Gastrocnemius medialis (tissue), 4 donors: Measurements from ENCODE around the gene RTKN2. TPM values are rescaled to one million over a fixed set of nuclear protein-coding genes. Genes with fewer than 3 reads are reported as not detected.

ENCODE experiments used
- ATAC-seq, 2 donors: fragments of 150-250 bp; one replicate each; pipeline ENCODE4 v1.9.1; 2016
- DNase-seq, 2 donors: peaks; one replicate each; pipeline ENCODE4 v3.0.0-alpha.2; 2019
- H3K27ac ChIP-seq, 4 donors: fragments of 200-600 bp; sonication (generic); 1 replicate in 1 of 4; 2 replicates in 3 of 4; pipeline ENCODE4 v1.5.1; 2016 to 2018; ENCODE audit warnings: mild to moderate bottlenecking in 2 of 4, moderate library complexity in 1 of 4
- H3K27me3 ChIP-seq, 3 donors: fragments of 200-600 bp; sonication (generic) in 2 of 3; 1 replicate in 1 of 3; 2 replicates in 2 of 3; pipeline versions ENCODE4 v1.5.1 to v1.6.0; 2016 to 2019; ENCODE audit warnings: mild to moderate bottlenecking in 1 of 3, moderate library complexity in 1 of 3
- H3K36me3 ChIP-seq, 2 donors: fragments of 200-600 bp; sonication (generic) in 1 of 2; one replicate each; pipeline ENCODE4 v1.5.1; 2017 to 2018
- H3K4me1 ChIP-seq, 2 donors: fragments of 200-600 bp; sonication (generic) in 1 of 2; one replicate each; pipeline ENCODE4 v1.5.1; 2016 to 2017; ENCODE audit warnings: mild to moderate bottlenecking in 2 of 2
- H3K4me3 ChIP-seq, 4 donors: fragments of 200-600 bp; sonication (generic) in 3 of 4; 1 replicate in 1 of 4; 2 replicates in 3 of 4; pipeline ENCODE4 v1.5.1; 2016 to 2019; ENCODE audit warnings: mild to moderate bottlenecking in 2 of 4
- H3K9me3 ChIP-seq, 3 donors: fragments of 200-600 bp; sonication (generic) in 2 of 3; 1 replicate in 1 of 3; 2 replicates in 2 of 3; pipeline ENCODE4 v1.5.1; 2016 to 2019
- CTCF ChIP-seq, 5 experiments: fragments of 450-650 bp in 3 of 5; fragments of 200-600 bp in 2 of 5; sonication (generic) in 2 of 5; IDR thresholded peaks in 4 of 5; conservative IDR thresholded peaks in 1 of 5; 1 replicate in 4 of 5; 2 replicates in 1 of 5; pipeline ENCODE4 v1.5.1; 2016 to 2019; ENCODE audit warnings: antibody characterized with exemption in 5 of 5, mild to moderate bottlenecking in 3 of 5, moderate library complexity in 3 of 5
- POLR2A ChIP-seq, 2 donors: fragments of 450-650 bp; IDR thresholded peaks; one replicate each; pipeline ENCODE4 v1.6.1; 2017; ENCODE audit warnings: antibody characterized with exemption in 2 of 2, mild to moderate bottlenecking in 2 of 2, moderate library complexity in 2 of 2
- in situ Hi-C, 4 donors: fragments of 200-750 bp; cut with MboI; loops; one replicate each; pipeline versions ENCODE4 v1.15.0 to v1.8.0; 2017; ENCODE audit warnings: low sequenced_read_pairs in 4 of 4
- intact Hi-C: fragments of 100-400 bp; cut with DNase I; formaldehyde crosslinking; loops from one replicate; pipeline ENCODE4 v1.15.1; 2023; ENCODE audit warnings: low total_unique reads
- total RNA-seq, 4 donors: library from RNA; depleted of rRNA; stranded (reverse); fragments of >200 nt; gene quantifications; one replicate each; pipeline versions ENCODE4 v1.1.0 to v1.2.3, GENCODE V29; 2016

Gene RTKN2
- total RNA-seq, 4 donors from 2014 or later = not detected

GRCh38 chr10:62225362-62225761 lies 43.3 kb downstream of the RTKN2 start:
- no peaks in the 10 kb centered on the region for H3K27me3 ChIP-seq
- H3K27ac ChIP-seq = no peak overlapping the region
- ATAC-seq (no peak), DNase-seq (no peak)
- H3K4me1 ChIP-seq = no peaks in the 10 kb centered on the region
- intact Hi-C loops = no loop called here
- in situ Hi-C loops = loop anchor here in 1 of 4 donors (25.0 kb wide), 1 partner anchor 113 kb away; no protein-coding TSS in a partner anchor
- TF ChIP-seq POLR2A (IDR thresholded peaks at IDR 0.05) (no peak), CTCF (IDR thresholded peaks at IDR 0.05 in 4 of 5, conservative IDR thresholded peaks at IDR 0.05 in 1 of 5) (no peak)
- H3K4me3 ChIP-seq = no peak overlapping the region
- H3K36me3 ChIP-seq = no peaks in the 10 kb centered on the region
- no peaks in the 10 kb centered on the region for H3K9me3 ChIP-seq

GRCh38 chr10:62224606-62225005 lies 44.0 kb downstream of the RTKN2 start:
- Histone ChIP-seq H3K36me3 (no peaks in the 10 kb centered on the region), H3K4me3 (no peak overlapping the region), H3K27me3 (no peaks in the 10 kb centered on the region), H3K4me1 (no peaks in the 10 kb centered on the region), H3K9me3 (no peaks in the 10 kb centered on the region), H3K27ac (no peak overlapping the region)
- intact Hi-C loops (no loop called here), in situ Hi-C loops (loop anchor here in 1 of 4 donors (25.0 kb wide), 1 partner anchor 112 kb away; no protein-coding TSS in a partner anchor)
- DNase-seq (no peak), ATAC-seq (no peak)
- TF ChIP-seq CTCF (IDR thresholded peaks at IDR 0.05 in 4 of 5, conservative IDR thresholded peaks at IDR 0.05 in 1 of 5) (no peak), POLR2A (IDR thresholded peaks at IDR 0.05) (no peak)

GRCh38 chr10:62217683-62218082 lies 51.0 kb downstream of the RTKN2 start:
- H3K36me3 ChIP-seq = no peaks in the 10 kb centered on the region
- H3K4me1 ChIP-seq = peaks cover 0 to 3% of the 10 kb centered on the region in 2 donors
- H3K9me3 ChIP-seq = no peaks in the 10 kb centered on the region
- ATAC-seq (no peak), DNase-seq (no peak)
- H3K27ac ChIP-seq = no peak overlapping the region
- in situ Hi-C loops = no loop called here
- H3K27me3 ChIP-seq = no peaks in the 10 kb centered on the region
- no peak for TF ChIP-seq CTCF (IDR thresholded peaks at IDR 0.05 in 4 of 5, conservative IDR thresholded peaks at IDR 0.05 in 1 of 5)
- TF ChIP-seq POLR2A (IDR thresholded peaks at IDR 0.05) = no peak
- H3K4me3 ChIP-seq = no peak overlapping the region
- intact Hi-C loops = no loop called here

GRCh38 chr10:62214364-62214874 lies 54.2 kb downstream of the RTKN2 start:
- ATAC-seq (no peak), DNase-seq (no peak)
- H3K4me3 ChIP-seq = no peak overlapping the region
- in situ Hi-C loops = no loop called here
- H3K36me3 ChIP-seq = no peaks in the 10 kb centered on the region
- H3K27me3 ChIP-seq = no peaks in the 10 kb centered on the region
- H3K9me3 ChIP-seq = no peaks in the 10 kb centered on the region
- H3K27ac ChIP-seq = no peak overlapping the region
- peaks cover 0 to 3% of the 10 kb centered on the region in 2 donors for H3K4me1 ChIP-seq
- TF ChIP-seq CTCF (IDR thresholded peaks at IDR 0.05 in 4 of 5, conservative IDR thresholded peaks at IDR 0.05 in 1 of 5) (no peak), POLR2A (IDR thresholded peaks at IDR 0.05) (no peak)
- intact Hi-C loops = no loop called here
